NCI-H510A treated with DMSO at 0.1 percent for 48 hours (cell line): ENCODE measurements around the gene CPE.
"Not testable (repeated sequence)": the region's sequence is repeated elsewhere in the genome, so short reads cannot be mapped to it uniquely, and the experiment has no call there.

Experiments
- DNase-seq: peaks from one replicate; lab custom pipeline; 2025; lab: John Stamatoyannopoulos, UW

Gene CPE

DNA sequence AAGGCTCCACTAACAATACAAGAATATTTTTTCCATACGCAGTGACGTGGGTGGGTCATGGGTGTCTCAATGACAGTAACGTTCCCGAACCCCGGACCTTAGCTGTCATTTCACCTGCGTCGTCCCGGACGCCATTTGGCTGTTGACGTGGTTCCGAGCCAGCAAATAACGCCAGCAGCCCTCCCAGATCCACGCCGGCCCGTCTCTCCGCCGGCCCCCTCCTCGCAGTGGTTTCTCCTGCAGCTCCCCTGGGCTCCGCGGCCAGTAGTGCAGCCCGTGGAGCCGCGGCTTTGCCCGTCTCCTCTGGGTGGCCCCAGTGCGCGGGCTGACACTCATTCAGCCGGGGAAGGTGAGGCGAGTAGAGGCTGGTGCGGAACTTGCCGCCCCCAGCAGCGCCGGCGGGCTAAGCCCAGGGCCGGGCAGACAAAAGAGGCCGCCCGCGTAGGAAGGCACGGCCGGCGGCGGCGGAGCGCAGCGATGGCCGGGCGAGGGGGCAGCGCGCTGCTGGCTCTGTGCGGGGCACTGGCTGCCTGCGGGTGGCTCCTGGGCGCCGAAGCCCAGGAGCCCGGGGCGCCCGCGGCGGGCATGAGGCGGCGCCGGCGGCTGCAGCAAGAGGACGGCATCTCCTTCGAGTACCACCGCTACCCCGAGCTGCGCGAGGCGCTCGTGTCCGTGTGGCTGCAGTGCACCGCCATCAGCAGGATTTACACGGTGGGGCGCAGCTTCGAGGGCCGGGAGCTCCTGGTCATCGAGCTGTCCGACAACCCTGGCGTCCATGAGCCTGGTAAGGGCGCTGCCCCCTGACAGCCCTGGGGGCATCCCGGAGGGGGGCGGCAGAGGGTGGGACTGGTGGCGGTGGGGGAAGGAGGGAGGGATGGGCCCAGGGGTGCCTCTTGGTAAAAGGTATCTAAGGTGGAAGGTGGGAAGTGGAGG is at the start of gene CPE:
CPE (plus strand) TSS at position 264 of the 933 bp plus-strand sequence; CDS start at position 478, 214 bp downstream.
- peak; percentile 75 for DNase-seq

DNA sequence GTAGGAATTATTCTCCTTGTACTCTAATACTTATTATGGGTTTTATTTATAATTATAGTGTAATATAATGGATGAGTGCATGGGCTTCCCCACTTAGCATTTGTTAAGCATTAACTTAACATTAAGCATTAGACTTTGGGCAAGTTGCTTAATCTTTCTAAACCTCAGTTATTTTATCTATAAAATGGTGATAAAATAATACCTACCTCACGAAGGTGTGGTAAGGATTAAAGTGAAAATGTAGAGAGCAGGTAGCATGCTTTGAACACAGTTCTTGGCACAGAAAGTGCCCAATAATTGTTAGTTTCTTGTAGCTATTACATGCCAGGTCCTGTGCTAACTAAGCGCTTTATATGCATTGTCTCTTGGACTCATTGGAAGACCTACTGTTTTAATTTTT is 48.7 kb upstream of the CPE start:
- DNase-seq, result no peak

DNA sequence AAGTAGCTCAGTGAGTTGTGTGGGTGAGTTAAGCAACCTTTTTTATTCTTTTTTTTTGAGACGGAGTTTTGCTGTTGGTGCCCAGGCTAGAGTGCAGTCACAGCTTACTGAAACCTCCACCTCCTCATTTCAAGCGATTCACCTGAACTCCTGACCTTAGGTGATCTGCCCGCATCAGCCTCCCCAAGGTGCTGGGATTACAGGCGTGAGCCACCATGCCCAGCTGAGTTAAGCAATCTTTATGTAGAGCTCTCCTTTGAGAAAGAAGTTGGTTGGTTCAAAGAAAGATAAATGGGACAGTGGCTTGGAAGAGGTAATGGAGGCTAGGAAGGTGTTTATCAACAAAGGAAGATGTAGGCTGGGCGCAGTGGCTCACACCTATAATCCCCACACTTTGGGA is 48.1 kb upstream of the CPE start:
- no peak for DNase-seq

GRCh38 chr4:165331359-165331758 is 47.4 kb upstream of the CPE start:
- DNase-seq, result no peak

DNA sequence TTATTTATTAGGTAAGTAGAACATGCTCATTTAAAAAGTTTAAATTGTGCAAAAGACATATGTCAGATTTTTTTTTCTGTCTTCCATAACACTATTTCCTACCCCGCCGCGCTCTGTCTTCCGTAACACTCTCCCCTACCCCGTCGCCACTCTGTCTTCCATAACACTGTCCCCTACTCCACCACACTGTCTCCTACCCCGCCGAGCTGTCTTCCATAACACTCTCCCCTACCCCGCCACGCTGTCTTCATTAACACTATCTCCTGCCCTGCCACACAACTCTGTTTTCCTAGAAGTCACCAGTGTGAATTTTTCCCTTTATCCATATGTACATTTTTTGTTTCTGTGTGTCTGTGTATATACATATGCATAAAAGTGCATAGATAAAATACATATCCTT is 47.0 kb upstream of the CPE start:
- DNase-seq, result no peak

GRCh38 chr4:165332502-165332901 is 46.3 kb upstream of the CPE start:
- DNase-seq, result no peak

DNA sequence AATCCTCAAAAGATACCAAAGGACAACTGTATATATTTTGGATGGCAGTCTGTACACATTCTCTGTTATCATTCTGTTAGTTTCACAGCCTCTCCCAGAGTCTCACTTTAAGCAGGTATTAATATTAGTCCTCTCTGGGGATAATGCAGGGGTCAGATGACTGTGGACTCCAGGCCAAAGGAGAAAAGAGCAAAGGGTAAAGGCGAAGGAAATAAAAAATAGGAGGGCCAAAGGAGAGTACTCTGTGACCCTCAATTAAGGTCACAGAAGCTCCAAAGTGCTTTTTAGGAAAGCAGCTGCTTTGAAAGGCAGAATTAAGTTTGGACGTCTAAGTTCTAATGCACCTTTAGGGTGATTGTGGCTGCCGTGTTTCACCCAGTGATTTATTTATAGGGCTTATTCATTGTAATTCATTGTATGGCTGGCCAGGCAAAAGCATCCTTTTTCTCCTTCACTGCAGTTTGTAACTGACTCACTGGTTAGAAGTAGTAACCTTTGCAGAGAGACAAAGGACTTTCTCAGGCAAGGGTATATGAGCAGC is 43.6 kb upstream of the CPE start:
- no peak for DNase-seq

DNA sequence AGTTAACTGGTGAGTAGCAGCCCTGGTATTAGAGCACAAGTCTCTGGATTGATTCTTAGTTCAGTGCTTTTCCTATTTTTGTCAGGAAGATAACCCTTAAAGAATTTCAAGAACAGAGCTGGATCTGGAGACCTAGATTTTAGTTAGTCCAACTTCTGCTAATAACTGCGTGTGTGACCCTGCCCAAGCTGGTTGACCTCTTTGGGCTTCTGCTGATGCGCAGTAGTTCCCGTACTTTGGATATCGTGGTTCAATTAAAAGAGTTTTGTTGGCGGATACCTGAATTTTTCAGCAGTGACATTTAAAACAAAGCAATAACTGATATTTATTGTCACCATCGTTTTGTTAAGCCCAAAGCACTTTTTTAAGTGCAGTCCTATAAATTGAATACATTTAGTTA is 42.1 kb upstream of the CPE start:
- no peak for DNase-seq

DNA sequence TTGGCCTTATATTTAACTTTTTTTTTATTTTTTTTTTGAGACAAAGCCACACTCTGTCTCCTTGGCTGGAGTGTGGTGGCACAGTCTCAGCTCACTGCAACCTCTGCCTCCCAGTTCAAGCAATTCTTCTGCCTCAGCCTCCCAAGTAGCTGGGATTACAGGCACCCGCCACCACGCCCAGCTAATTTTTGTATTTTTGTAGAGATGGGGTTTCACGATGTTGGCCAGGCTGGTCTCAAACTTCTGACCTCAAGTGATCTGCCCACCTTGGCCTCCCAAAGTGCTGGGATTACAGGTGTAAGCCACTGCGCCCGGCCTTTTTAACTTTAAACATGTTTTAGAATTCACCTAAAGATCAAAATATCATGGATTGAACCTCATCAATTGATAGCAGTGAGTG is 36.5 kb upstream of the CPE start:
- not testable (repeated sequence) for DNase-seq

DNA sequence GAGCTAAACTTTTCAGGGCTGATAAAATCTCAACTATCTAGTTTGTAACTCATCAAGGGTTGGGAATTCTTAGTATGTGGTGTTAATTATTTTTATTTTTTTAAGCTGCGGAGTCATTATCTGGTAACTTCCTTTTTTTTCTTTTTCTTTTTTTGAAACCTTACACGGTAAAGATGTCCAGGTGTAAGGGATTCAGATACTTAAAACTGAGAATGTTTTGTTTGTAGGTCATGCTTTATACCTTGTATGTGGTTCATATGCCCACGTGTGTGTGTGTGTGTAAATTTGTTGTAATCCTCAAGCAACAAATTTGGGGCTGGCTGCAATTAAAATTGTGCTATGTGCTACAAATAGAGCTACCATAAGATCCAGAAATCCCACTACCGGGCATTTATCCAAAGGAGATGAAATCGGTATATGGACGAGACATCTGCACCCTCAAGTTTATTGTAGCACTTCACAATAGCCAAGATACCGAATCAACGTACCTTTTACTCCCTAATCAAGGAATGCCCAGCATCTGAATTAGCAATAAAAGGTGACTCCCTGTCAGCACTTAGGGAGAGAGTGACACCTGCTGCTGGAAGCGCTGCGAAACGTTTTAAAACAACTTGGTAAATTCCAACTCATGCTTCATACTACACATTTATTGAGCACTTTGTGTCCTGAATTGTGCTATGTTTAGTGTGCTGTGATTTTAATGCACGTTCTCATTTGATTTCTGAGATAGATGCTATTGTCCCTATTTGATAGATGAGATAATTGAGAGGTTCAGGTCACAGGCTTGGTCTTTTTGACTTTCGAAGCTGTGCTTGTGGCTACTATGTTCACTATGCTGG is 35.2 kb upstream of the CPE start:
- DNase-seq, result peak; percentile 10

DNA sequence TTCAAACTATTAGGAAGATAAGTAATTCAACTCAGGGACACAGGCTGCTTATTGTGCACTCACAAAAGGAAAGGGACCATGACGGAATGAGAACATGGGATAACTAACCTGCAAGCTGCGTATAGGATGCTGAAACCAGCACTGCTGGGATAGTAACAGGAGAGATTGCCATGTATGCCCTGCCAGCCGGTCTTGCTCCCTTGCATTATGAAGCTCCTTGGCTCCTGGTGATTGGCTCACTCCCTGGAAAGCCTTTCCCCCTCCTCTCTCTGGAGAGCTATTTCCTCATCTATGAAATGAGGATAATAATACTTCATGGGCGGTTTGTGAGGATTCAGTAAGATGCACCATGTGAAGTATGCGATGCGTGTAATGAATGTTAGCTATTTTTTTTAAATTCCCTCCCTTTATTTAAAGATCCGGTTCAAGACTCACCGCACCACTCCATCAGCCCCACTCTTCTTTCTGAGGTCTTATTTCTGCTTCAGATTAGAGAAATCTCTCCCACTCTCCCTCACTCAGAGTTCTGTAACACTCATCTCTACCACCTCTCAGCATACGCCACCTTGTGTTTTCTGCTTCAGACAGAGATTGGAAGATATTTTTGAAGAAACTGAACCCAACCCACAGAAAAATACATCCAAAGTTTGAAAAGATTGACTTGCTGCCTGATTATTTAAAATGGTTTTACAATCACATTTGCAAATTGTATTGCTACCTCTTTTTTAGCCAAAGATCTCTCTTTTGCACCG is 33.0 kb upstream of the CPE start:
- no peak for DNase-seq

- DNase-seq, result no peak
These were observed 30.9 kb upstream of the CPE start for GRCh38 chr4:165347647-165348569.

- no peak for DNase-seq
These were observed 27.3 kb upstream of the CPE start for GRCh38 chr4:165351359-165352130.

- DNase-seq, result peak; percentile 28
These were observed 22.9 kb upstream of the CPE start for GRCh38 chr4:165355900-165356300.

GRCh38 chr4:165359506-165359905 is 19.3 kb upstream of the CPE start:
- no peak for DNase-seq

GRCh38 chr4:165360041-165360695 is 18.6 kb upstream of the CPE start:
- no peak for DNase-seq

DNA sequence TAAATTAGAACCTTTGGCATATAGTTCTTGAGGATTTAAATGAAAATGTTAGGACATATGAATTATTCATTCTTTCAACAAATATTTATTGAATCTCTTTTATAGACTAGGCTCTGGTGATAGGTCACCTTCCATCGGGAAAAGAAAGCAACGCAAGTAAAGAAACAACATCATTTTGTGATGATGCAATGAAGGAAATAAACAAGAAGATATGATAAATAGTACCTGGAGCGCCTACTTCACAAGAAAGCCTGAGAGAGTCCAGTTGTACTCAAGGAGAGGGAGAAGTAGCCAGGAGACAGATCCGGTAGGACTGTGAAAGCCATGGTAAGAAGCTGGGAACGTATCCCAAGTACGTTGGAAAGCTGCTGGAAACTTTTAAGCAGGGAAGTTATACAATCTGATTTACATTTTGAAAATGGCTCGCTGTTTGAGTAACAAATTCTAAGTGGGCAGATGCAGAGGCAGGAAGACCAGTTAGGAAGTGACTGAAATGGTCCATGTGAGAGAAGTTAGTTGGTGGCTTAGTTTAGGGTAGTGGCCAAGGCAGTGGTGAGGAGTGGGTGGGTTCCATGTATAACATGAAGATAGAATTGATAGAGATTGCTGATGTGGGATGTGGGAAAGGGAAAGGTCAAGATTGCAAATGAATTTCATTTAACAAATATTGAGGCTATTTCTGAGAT is 17.7 kb upstream of the CPE start:
- DNase-seq, result no peak

DNA sequence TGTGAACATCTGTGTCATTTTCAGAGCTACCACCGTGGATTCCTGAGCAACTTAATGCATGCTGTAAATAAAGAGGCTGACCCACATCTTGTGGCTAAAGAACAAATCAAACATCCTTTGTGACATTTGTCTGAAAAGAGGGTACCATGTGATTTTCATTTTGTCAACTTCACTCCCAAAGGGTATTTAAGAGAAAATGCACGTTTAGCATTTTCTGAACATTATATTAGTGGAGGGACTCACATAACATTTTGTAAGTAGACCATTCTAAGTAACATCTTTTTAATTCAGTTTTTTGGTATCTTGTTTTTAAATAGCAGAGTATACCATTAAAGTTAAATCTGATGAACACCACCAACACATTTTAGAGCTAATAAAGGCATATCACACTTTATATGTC is 17.0 kb upstream of the CPE start:
- DNase-seq, result no peak
